Measurements from ENCODE around the gene NDEL1.

The NDEL1 gene

GRCh38 chr17:8417806-8418205 is 17.9 kb upstream of the NDEL1 start:
- DNase-seq = peak in 1 of 2 donors; percentile 43

GRCh38 chr17:8418471-8418870 is 17.2 kb upstream of the NDEL1 start:
- DNase-seq = no peak

- no peak for DNase-seq
These were observed 16.4 kb upstream of the NDEL1 start for GRCh38 chr17:8419305-8419704.

GRCh38 chr17:8420041-8420934 is 15.4 kb upstream of the NDEL1 start:
- DNase-seq = peak in 1 of 2 donors; percentile 20

- DNase-seq = no peak
These were observed 14.1 kb upstream of the NDEL1 start for GRCh38 chr17:8421571-8421970.

GRCh38 chr17:8426094-8426720 is 9.5 kb upstream of the NDEL1 start:
- DNase-seq = no peak

- DNase-seq = no peak
These were observed 8.9 kb upstream of the NDEL1 start for GRCh38 chr17:8426802-8427201.

GRCh38 chr17:8430966-8431365 is 4.7 kb upstream of the NDEL1 start:
- no peak for DNase-seq

- DNase-seq = peak; percentile 50 to 64
These were observed 622 bp downstream of the NDEL1 start for GRCh38 chr17:8436169-8436843.

GRCh38 chr17:8436844-8437171 is 1.1 kb downstream of the NDEL1 start:
- DNase-seq = no peak

- peak in 1 of 2 donors; percentile 18 for DNase-seq
These were observed 2.8 kb downstream of the NDEL1 start for GRCh38 chr17:8438441-8438840.

- DNase-seq = no peak
These were observed 4.0 kb downstream of the NDEL1 start for GRCh38 chr17:8439681-8440080.

- DNase-seq = no peak
These were observed 6.0 kb downstream of the NDEL1 start for GRCh38 chr17:8441690-8442089.

- no peak for DNase-seq
These were observed 6.6 kb downstream of the NDEL1 start for GRCh38 chr17:8442310-8442709.

- no peak for DNase-seq
These were observed 8.1 kb downstream of the NDEL1 start for GRCh38 chr17:8443756-8444155.

GRCh38 chr17:8444494-8444893 is 8.8 kb downstream of the NDEL1 start:
- DNase-seq = no peak

- no peak for DNase-seq
These were observed 9.9 kb downstream of the NDEL1 start for GRCh38 chr17:8445536-8445935.

GRCh38 chr17:8447799-8448198 is 12.1 kb downstream of the NDEL1 start:
- DNase-seq = no peak

- DNase-seq = no peak
These were observed 12.6 kb downstream of the NDEL1 start for GRCh38 chr17:8448310-8448709.

GRCh38 chr17:8451933-8452614 is 16.4 kb downstream of the NDEL1 start:
- DNase-seq = no peak

- DNase-seq = no peak
These were observed 17.6 kb downstream of the NDEL1 start for GRCh38 chr17:8453326-8453725.

- no peak for DNase-seq
These were observed 20.1 kb downstream of the NDEL1 start for GRCh38 chr17:8455665-8456209.

- no peak for DNase-seq
These were observed 22.4 kb downstream of the NDEL1 start for GRCh38 chr17:8458128-8458527.
